K562 (cell line): ENCODE measurements around the gene RPL14. TPM values are rescaled to one million over a fixed set of nuclear protein-coding genes. Genes with fewer than 3 reads are reported as not detected.

Experiments
- ETV6 ChIP-seq, 3 experiments: fragments of 150-350 bp in 1 of 3; sonication (generic) in 1 of 3; formaldehyde crosslinking in 1 of 3; IDR thresholded peaks; 2 replicates each; pipeline versions ENCODE4 v1.6.1 to v1.8.0; 2014 to 2022; ENCODE audit warnings: borderline replicate concordance in 2 of 3, low read depth in 2 of 3, antibody characterized with exemption in 1 of 3, low read length in 1 of 3, mild to moderate bottlenecking in 1 of 3, missing genetic modification reagents in 1 of 3
- HDAC3 ChIP-seq: fragments of 450-650 bp; IDR thresholded peaks from 2 replicates; pipeline ENCODE4 v1.6.1; 2018; ENCODE audit warnings: borderline replicate concordance, mild to moderate bottlenecking, moderate library complexity; ENCODE audit not compliant: partially characterized antibody
- KLF13 ChIP-seq: fragments of 450-650 bp; IDR thresholded peaks from 2 replicates; pipeline ENCODE4 v1.6.1; 2016; ENCODE audit warnings: missing genetic modification characterization, low read depth, mild to moderate bottlenecking, missing compliant biosample characterization, moderate library complexity, borderline replicate concordance
- MTA2 ChIP-seq: fragments of 450-650 bp; IDR thresholded peaks from 2 replicates; pipeline ENCODE4 v1.6.1; 2016; ENCODE audit warnings: low read depth
- NRF1 ChIP-seq, 2 experiments: fragments of 450-650 bp; IDR thresholded peaks in 1 of 2; conservative IDR thresholded peaks in 1 of 2; 2 replicates each; pipeline ENCODE4 v1.6.1; 2014; ENCODE audit warnings: mild to moderate bottlenecking in 2 of 2
- PHF20 ChIP-seq: fragments of 450-650 bp; IDR thresholded peaks from 2 replicates; pipeline ENCODE4 v1.6.1; 2018; ENCODE audit not compliant: partially characterized antibody
- PURB ChIP-seq: sonication (generic); formaldehyde crosslinking; IDR thresholded peaks from 2 replicates; pipeline ENCODE4 v1.9.0; 2021; ENCODE audit warnings: low read depth, mild to moderate bottlenecking, missing genetic modification reagents
- RBM15 ChIP-seq: fragments of 200-400 bp; formaldehyde crosslinking; IDR thresholded peaks from 2 replicates; pipeline ENCODE4 v1.6.1; 2018; ENCODE audit warnings: mild to moderate bottlenecking, low read length, moderate library complexity; ENCODE audit not compliant: insufficient read depth
- ZNF354B ChIP-seq: fragments of 250-450 bp; sonication (Bioruptor Pico); IDR thresholded peaks from 2 replicates; pipeline ENCODE4 v1.4.0; 2020
- polyA plus RNA-seq, 8 experiments: library from polyadenylated mRNA; depleted of rRNA in 4 of 8; stranded (reverse) in 5 of 8; unstranded in 3 of 8; fragments of >200 nt; fragmentation: Nextera tagmentation in 2 of 8; fragmentation: Illumina TruSeq in 1 of 8; extraction: Ambion mirVana in 2 of 8; extraction: Trizol in 1 of 8; gene quantifications; 2 replicates each; pipeline versions ENCODE4 v1.2.1 to v1.2.3, GENCODE V29; 2011 to 2014; ENCODE audit warnings: inconsistent platforms in 1 of 8, missing spikeins in 1 of 8
- total RNA-seq, 7 experiments: library from RNA; depleted of rRNA in 6 of 7; stranded (reverse); fragments of >200 nt in 6 of 7; fragmentation: Illumina TruSeq in 2 of 7; extraction: Trizol in 2 of 7; gene quantifications; 2 replicates each; pipeline versions ENCODE4 v1.2.1 to v1.2.3, GENCODE V29; 2011 to 2021; ENCODE audit warnings: low replicate concordance in 1 of 7
- TF ChIP-seq, protein P1 (sequence below), 2 experiments: fragments of 450-650 bp in 1 of 2; IDR thresholded peaks; 2 replicates each; pipeline ENCODE4 v1.6.1; 2011 to 2017; ENCODE audit warnings: low read depth in 2 of 2, antibody characterized with exemption in 1 of 2, borderline replicate concordance in 1 of 2, low read length in 1 of 2, mild to moderate bottlenecking in 1 of 2, mixed read lengths in 1 of 2; ENCODE audit not compliant: control insufficient read depth in 1 of 2
- TF ChIP-seq, protein P2 (sequence below): fragments of 450-650 bp; formaldehyde crosslinking; IDR thresholded peaks from 2 replicates; pipeline ENCODE4 v1.4.0; 2020; ENCODE audit warnings: mild to moderate bottlenecking, moderate library complexity
- TF ChIP-seq, protein P3 (sequence below): fragments of 250-450 bp; sonication (Bioruptor Pico); IDR thresholded peaks from 2 replicates; pipeline ENCODE4 v1.4.0; 2020; ENCODE audit warnings: mild to moderate bottlenecking, moderate library complexity
- TF ChIP-seq, protein P4 (sequence below): sonication (generic); formaldehyde crosslinking; IDR thresholded peaks from 2 replicates; pipeline ENCODE4 v1.8.1; 2022; ENCODE audit warnings: missing genetic modification reagents
- TF ChIP-seq, protein P5 (sequence below): fragments of 450-650 bp; IDR thresholded peaks from one replicate; pipeline ENCODE4 v1.6.1; 2018; ENCODE audit warnings: mild to moderate bottlenecking, moderate library complexity; ENCODE audit not compliant: partially characterized antibody

RPL14 gene
- total and polyA plus RNA-seq, 9 of the 15 experiments (the other 6 are each of a cell fraction or from before 2014, with no cell fraction given) = 851 to 4,649 (median 2,133) TPM

DNA sequence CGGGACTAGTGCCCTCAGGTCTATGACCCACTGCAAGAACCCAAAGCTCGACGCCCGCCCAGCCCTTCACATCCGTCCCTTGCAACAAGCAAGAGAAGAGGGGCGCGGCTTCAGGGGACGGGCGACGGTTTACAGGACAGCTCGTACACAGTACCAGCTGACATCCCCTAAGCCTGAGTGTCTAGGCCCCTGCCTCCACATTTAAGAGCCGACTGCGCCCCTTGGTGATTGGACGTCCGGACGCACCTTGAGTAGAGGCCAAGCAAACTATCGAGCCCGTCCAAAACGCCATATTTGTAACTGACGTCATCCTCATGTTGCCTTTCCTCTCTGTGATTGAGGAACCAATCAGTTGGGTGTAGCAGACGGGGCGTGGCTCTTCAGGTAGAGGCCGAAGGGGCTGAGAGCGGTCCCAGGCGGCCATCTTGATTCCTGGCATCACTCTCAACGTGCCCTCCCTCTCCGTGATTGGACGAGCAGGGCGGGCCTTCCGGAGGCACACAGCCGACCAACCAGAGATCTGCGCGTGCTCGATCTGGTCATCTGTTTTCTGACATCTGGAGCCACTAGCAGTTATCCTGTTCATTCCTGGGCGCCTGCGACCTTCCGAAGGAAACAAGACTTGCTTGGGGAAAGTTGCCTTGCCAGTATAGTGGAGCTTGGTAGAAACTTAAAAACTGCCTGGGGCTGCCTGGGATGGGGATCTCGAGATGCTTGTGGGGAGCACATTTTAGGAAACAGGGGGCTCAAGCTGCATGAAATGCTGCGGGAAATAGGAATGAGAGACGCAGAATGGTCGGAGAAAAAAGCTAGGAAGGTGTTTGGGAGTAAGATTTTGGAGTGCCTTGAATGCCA, 4.0 kb upstream of the RPL14 start (continued):
- TF ChIP-seq, protein P1, sequence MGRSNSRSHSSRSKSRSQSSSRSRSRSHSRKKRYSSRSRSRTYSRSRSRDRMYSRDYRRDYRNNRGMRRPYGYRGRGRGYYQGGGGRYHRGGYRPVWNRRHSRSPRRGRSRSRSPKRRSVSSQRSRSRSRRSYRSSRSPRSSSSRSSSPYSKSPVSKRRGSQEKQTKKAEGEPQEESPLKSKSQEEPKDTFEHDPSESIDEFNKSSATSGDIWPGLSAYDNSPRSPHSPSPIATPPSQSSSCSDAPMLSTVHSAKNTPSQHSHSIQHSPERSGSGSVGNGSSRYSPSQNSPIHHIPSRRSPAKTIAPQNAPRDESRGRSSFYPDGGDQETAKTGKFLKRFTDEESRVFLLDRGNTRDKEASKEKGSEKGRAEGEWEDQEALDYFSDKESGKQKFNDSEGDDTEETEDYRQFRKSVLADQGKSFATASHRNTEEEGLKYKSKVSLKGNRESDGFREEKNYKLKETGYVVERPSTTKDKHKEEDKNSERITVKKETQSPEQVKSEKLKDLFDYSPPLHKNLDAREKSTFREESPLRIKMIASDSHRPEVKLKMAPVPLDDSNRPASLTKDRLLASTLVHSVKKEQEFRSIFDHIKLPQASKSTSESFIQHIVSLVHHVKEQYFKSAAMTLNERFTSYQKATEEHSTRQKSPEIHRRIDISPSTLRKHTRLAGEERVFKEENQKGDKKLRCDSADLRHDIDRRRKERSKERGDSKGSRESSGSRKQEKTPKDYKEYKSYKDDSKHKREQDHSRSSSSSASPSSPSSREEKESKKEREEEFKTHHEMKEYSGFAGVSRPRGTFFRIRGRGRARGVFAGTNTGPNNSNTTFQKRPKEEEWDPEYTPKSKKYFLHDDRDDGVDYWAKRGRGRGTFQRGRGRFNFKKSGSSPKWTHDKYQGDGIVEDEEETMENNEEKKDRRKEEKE (IDR thresholded peaks at IDR 0.05; ENCODE audit: borderline replicate concordance in 1 of 2, control insufficient read depth in 1 of 2, low read depth in 2 of 2, low read length in 1 of 2) = no peak
- peak; percentile 91 to 93 for TF ChIP-seq NRF1 (conservative IDR thresholded peaks at IDR 0.05 in 1 of 2, IDR thresholded peaks at IDR 0.05 in 1 of 2)
- TF ChIP-seq, protein P2, sequence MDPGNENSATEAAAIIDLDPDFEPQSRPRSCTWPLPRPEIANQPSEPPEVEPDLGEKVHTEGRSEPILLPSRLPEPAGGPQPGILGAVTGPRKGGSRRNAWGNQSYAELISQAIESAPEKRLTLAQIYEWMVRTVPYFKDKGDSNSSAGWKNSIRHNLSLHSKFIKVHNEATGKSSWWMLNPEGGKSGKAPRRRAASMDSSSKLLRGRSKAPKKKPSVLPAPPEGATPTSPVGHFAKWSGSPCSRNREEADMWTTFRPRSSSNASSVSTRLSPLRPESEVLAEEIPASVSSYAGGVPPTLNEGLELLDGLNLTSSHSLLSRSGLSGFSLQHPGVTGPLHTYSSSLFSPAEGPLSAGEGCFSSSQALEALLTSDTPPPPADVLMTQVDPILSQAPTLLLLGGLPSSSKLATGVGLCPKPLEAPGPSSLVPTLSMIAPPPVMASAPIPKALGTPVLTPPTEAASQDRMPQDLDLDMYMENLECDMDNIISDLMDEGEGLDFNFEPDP = peak; percentile 71; the same call in 1 of the 2 replicates
- TF ChIP-seq, protein P3, sequence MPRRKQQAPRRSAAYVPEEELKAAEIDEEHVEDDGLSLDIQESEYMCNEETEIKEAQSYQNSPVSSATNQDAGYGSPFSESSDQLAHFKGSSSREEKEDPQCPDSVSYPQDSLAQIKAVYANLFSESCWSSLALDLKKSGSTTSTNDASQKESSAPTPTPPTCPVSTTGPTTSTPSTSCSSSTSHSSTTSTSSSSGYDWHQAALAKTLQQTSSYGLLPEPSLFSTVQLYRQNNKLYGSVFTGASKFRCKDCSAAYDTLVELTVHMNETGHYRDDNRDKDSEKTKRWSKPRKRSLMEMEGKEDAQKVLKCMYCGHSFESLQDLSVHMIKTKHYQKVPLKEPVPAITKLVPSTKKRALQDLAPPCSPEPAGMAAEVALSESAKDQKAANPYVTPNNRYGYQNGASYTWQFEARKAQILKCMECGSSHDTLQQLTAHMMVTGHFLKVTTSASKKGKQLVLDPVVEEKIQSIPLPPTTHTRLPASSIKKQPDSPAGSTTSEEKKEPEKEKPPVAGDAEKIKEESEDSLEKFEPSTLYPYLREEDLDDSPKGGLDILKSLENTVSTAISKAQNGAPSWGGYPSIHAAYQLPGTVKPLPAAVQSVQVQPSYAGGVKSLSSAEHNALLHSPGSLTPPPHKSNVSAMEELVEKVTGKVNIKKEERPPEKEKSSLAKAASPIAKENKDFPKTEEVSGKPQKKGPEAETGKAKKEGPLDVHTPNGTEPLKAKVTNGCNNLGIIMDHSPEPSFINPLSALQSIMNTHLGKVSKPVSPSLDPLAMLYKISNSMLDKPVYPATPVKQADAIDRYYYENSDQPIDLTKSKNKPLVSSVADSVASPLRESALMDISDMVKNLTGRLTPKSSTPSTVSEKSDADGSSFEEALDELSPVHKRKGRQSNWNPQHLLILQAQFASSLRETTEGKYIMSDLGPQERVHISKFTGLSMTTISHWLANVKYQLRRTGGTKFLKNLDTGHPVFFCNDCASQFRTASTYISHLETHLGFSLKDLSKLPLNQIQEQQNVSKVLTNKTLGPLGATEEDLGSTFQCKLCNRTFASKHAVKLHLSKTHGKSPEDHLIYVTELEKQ (CRISPR knock-in tag) = 0 out of 2 replicates have a peak, but pooled peaks have one; percentile 7
- TF ChIP-seq KLF13 (tag) = peak; percentile 70; the same call in 1 of the 2 replicates
- no peak for TF ChIP-seq HDAC3
- peak; percentile 88 for TF ChIP-seq PHF20
- no peak for TF ChIP-seq MTA2
- no peak for TF ChIP-seq RBM15
- TF ChIP-seq PURB (CRISPR knock-in tag) = no peak
- TF ChIP-seq, protein P4, sequence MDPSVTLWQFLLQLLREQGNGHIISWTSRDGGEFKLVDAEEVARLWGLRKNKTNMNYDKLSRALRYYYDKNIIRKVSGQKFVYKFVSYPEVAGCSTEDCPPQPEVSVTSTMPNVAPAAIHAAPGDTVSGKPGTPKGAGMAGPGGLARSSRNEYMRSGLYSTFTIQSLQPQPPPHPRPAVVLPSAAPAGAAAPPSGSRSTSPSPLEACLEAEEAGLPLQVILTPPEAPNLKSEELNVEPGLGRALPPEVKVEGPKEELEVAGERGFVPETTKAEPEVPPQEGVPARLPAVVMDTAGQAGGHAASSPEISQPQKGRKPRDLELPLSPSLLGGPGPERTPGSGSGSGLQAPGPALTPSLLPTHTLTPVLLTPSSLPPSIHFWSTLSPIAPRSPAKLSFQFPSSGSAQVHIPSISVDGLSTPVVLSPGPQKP (CRISPR knock-in tag) = no peak
- no peak for TF ChIP-seq ETV6 (IDR thresholded peaks at IDR 0.05; ENCODE audit: borderline replicate concordance in 1 of 2, low read depth in 2 of 2, low read length in 1 of 2)
- no peak for TF ChIP-seq ETV6 (CRISPR knock-in tag; IDR thresholded peaks at IDR 0.05; ENCODE audit: borderline replicate concordance)
- peak; percentile 31; the same call in 1 of the 2 replicates for TF ChIP-seq ZNF354B (CRISPR knock-in tag)
- TF ChIP-seq, protein P5, sequence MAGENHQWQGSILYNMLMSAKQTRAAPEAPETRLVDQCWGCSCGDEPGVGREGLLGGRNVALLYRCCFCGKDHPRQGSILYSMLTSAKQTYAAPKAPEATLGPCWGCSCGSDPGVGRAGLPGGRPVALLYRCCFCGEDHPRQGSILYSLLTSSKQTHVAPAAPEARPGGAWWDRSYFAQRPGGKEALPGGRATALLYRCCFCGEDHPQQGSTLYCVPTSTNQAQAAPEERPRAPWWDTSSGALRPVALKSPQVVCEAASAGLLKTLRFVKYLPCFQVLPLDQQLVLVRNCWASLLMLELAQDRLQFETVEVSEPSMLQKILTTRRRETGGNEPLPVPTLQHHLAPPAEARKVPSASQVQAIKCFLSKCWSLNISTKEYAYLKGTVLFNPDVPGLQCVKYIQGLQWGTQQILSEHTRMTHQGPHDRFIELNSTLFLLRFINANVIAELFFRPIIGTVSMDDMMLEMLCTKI = no peak
